Endothelial cell of umbilical vein (primary cell): ENCODE measurements around the gene ZBTB7B. TPM values are rescaled to one million over a fixed set of nuclear protein-coding genes. Genes with fewer than 3 reads are reported as not detected.

Experiments
- BruUV-seq: library from RNA; stranded (reverse); fragments of 400-500 nt; replicated peaks from 2 replicates; lab custom pipeline; 2021; lab: Mats Ljungman, UMichigan
- CTCF ChIA-PET: fragments of 300-600, 350-600 bp; sonication (Branson Sonifier 250); formaldehyde crosslinking; loops from one replicate; lab custom pipeline; 2021; ENCODE audit warnings: antibody characterized with exemption, inconsistent platforms; lab: Charles Lee
- POLR2A ChIA-PET: fragments of 300-600, 350-600 bp; sonication (Branson Sonifier 250); formaldehyde crosslinking; loops from one replicate; lab custom pipeline; 2021; ENCODE audit warnings: antibody characterized with exemption, inconsistent platforms; lab: Charles Lee
- DNase-seq: peaks from one replicate; pipeline ENCODE4 v3.0.0-alpha.2; 2011; ENCODE audit warnings: low read depth, low spot score
- FAIRE-seq: peaks from 2 replicates; lab custom pipeline; 2011; peaks lifted over from hg19 to GRCh38; lab: Jason Lieb, UNC
- H2AFZ ChIP-seq: 2 replicates; pipeline ENCODE4 v1.6.0; 2012; ENCODE audit warnings: low read depth, low read length, control low read depth, inconsistent platforms
- H3K27ac ChIP-seq: 2 replicates; pipeline ENCODE4 v1.5.1; 2011; ENCODE audit warnings: low read depth, mild to moderate bottlenecking, control low read depth, low read length, moderate library complexity; ENCODE audit not compliant: insufficient read depth
- H3K27me3 ChIP-seq, 2 experiments: 2 replicates each; pipeline versions ENCODE4 v1.6.0 to v1.6.1; 2011; ENCODE audit warnings: low read length in 2 of 2, mixed read lengths in 1 of 2; ENCODE audit not compliant: control insufficient read depth in 2 of 2, insufficient read depth in 2 of 2
- H3K36me3 ChIP-seq, 2 experiments: 2 replicates in 1 of 2; 3 replicates in 1 of 2; pipeline ENCODE4 v1.5.1; 2011; ENCODE audit warnings: low read length in 2 of 2, mild to moderate bottlenecking in 1 of 2, moderate library complexity in 1 of 2; ENCODE audit not compliant: control insufficient read depth in 2 of 2, insufficient read depth in 2 of 2; ENCODE audit errors: extremely low read depth in 1 of 2
- H3K4me1 ChIP-seq: 3 replicates; pipeline ENCODE4 v1.5.1; 2011; ENCODE audit warnings: mild to moderate bottlenecking, low read length; ENCODE audit not compliant: control insufficient read depth, insufficient read depth; ENCODE audit errors: extremely low read depth
- H3K4me2 ChIP-seq: 2 replicates; pipeline ENCODE4 v1.6.1; 2011; ENCODE audit warnings: low read length, control low read depth, mixed read lengths; ENCODE audit not compliant: insufficient read depth
- H3K4me3 ChIP-seq, 3 experiments: fragments of 200-600 bp in 1 of 3; sonication (generic), shearing (Covaris generic) in 1 of 3; replicated peaks in 1 of 3; 2 replicates each; pipeline ENCODE4 v1.5.1; 2011 to 2016; ENCODE audit warnings: control low read depth in 3 of 3, low read length in 3 of 3, mild to moderate bottlenecking in 2 of 3, inconsistent platforms in 1 of 3, low read depth in 1 of 3, moderate library complexity in 1 of 3; ENCODE audit not compliant: insufficient read depth in 1 of 3
- H3K79me2 ChIP-seq: 2 replicates; pipeline ENCODE4 v1.6.0; 2012; ENCODE audit warnings: low read length, inconsistent platforms; ENCODE audit not compliant: control insufficient read depth, insufficient read depth
- H3K9ac ChIP-seq: replicated peaks from 2 replicates; pipeline ENCODE3; 2011; ENCODE audit warnings: low read length, control low read depth; ENCODE audit not compliant: insufficient read depth; ENCODE audit errors: extremely low read depth
- H3K9me1 ChIP-seq: replicated peaks from 3 replicates; pipeline ENCODE4 v1.6.0; 2011; ENCODE audit warnings: mild to moderate bottlenecking, low read length; ENCODE audit not compliant: control insufficient read depth, insufficient read depth; ENCODE audit errors: extremely low read depth
- H3K9me3 ChIP-seq: replicated peaks from 2 replicates; pipeline ENCODE4 v1.5.1; 2012; ENCODE audit warnings: low read length, inconsistent platforms; ENCODE audit not compliant: control insufficient read depth, insufficient read depth
- H4K20me1 ChIP-seq: replicated peaks from 2 replicates; pipeline ENCODE3; 2011; ENCODE audit warnings: mild to moderate bottlenecking, low read length; ENCODE audit not compliant: control insufficient read depth, insufficient read depth; ENCODE audit errors: extremely low read depth
- EZH2 ChIP-seq: IDR thresholded peaks from 2 replicates; pipeline ENCODE4 v1.6.1; 2012; ENCODE audit warnings: borderline replicate concordance, low read depth, mild to moderate bottlenecking, moderate library complexity, low read length, inconsistent platforms; ENCODE audit not compliant: severe bottlenecking
- FOS ChIP-seq: IDR thresholded peaks from 2 replicates; pipeline ENCODE4 v1.6.1; 2011; ENCODE audit warnings: mild to moderate bottlenecking, low read length, moderate library complexity, borderline replicate concordance; ENCODE audit not compliant: insufficient read depth
- JUN ChIP-seq: IDR thresholded peaks from 2 replicates; pipeline ENCODE4 v1.6.1; 2011; ENCODE audit warnings: borderline replicate concordance, low read depth; ENCODE audit not compliant: insufficient read length, insufficient read depth
- MYC ChIP-seq: IDR thresholded peaks from one replicate; pipeline ENCODE4 v1.6.1; 2011; ENCODE audit warnings: mild to moderate bottlenecking, low read depth, low read length
- POLR2A ChIP-seq: IDR thresholded peaks from 2 replicates; pipeline ENCODE4 v1.6.1; 2012; ENCODE audit warnings: low read depth, mild to moderate bottlenecking, control low read depth, low read length
- POLR2AphosphoS5 ChIP-seq: IDR thresholded peaks from 2 replicates; pipeline ENCODE4 v1.6.1; 2012; ENCODE audit warnings: low read depth, mild to moderate bottlenecking, control low read depth, low read length, moderate library complexity; ENCODE audit not compliant: insufficient read depth
- dilution Hi-C: fragments of 300-500 bp; cut with MboI; formaldehyde crosslinking; loops from one replicate; pipeline ENCODE4 v1.15.0; 2019; ENCODE audit warnings: low sequenced_read_pairs; ENCODE audit not compliant: extremely low pct_ligation_motif_present
- intact Hi-C: fragments of 100-400 bp; cut with micrococcal nuclease; formaldehyde crosslinking; loops from one replicate; pipeline ENCODE4 v1.10.0; 2022
- polyA plus RNA-seq, 4 experiments: library from polyadenylated mRNA; depleted of rRNA in 3 of 4; stranded (reverse) in 3 of 4; unstranded in 1 of 4; fragments of >200 nt; gene quantifications; 2 replicates each; pipeline versions ENCODE4 v1.2.1 to v1.2.3, GENCODE V29; 2011 to 2012; ENCODE audit warnings: missing spikeins in 1 of 4
- total RNA-seq: library from RNA; stranded (reverse); gene quantifications from 2 replicates; pipeline ENCODE4 v1.2.3, GENCODE V29; 2021
- TF ChIP-seq, protein P1 (sequence below): IDR thresholded peaks from 2 replicates; pipeline ENCODE4 v1.6.1; 2011; ENCODE audit not compliant: insufficient read depth, insufficient read length
- TF ChIP-seq, protein P2 (sequence below), 2 donors: IDR thresholded peaks; 1 replicate in 1 of 2; 2 replicates in 1 of 2; pipeline ENCODE4 v1.5.1; 2011; ENCODE audit warnings: low read length in 2 of 2, mild to moderate bottlenecking in 2 of 2, moderate library complexity in 2 of 2, control low read depth in 1 of 2, inconsistent platforms in 1 of 2, low read depth in 1 of 2; ENCODE audit not compliant: insufficient read depth in 1 of 2; ENCODE audit errors: extremely low read depth in 1 of 2

ZBTB7B gene
- total and polyA plus RNA-seq, 2 donors (not counting 3 experiments of a cell fraction or from before 2014, with no cell fraction given), result 20.0 to 26.2 TPM

DNA sequence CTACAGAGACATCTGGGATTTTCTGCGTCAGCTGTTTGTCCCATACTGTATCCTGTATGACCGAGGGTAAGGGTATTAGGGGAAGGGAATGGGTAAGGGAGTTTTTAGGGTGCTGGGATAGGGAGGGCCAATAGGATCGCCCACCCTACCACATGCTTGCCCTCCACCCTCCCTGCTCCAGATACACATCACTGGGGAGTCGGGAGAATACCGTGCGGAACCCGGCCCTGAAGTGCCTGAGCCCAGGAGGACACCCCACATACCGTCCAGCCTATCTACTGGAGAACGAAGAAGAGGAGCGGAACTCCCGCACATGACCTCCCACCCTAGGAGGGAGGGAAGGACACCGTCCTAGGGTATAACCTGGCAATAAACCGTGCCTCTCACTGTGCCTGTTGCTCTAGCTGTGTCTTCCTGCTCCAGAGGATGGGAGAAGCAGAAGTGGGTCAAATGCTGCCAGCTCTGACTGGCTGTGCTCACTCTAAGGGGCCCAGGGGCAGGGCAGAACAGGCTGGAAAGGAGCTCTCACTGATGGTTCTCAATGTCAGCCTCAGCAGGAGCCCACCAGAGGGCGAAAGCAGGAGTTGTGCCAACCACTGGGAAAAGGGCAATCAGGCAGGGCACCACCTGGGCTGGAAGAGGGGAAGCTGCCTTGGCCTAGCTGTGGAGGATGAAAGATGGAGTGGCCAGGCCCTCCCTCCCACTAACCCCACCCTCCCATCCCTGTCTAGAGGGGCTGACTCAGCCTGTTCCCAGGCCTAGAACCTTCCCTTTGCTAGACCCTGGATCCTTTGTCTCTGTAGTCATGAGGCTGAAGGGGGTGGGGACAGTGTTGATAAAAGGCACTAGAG is 9.7 kb upstream of the ZBTB7B start:
- Histone ChIP-seq H3K9me3 (no peaks in the 10 kb centered on the region), H3K27ac (no peak overlapping the region), H2AFZ (no peak overlapping the region), H3K36me3 (peaks cover 3 to 18% of the 10 kb centered on the region in 2 experiments), H3K79me2 (peaks cover 4% of the 10 kb centered on the region), H3K4me2 (no peak overlapping the region), H3K27me3 (no peaks in the 10 kb centered on the region), H4K20me1 (no peaks in the 10 kb centered on the region), H3K9ac (no peak overlapping the region), H3K4me1 (peaks cover 2% of the 10 kb centered on the region), H3K9me1 (no peaks in the 10 kb centered on the region), H3K4me3 (no peak overlapping the region)
- CTCF ChIA-PET, result interaction anchor here (0.5 to 4.7 kb wide), 19 partner anchors 10 to 174 kb away, joined by 3 to 65 read pairs (median 5); partner anchors contain the start of genes ADAM15, EFNA4, FLAD1 and PBXIP1
- intact Hi-C loops, result no loop called here
- dilution Hi-C loops, result no loop called here
- no peak for FAIRE-seq
- TF ChIP-seq POLR2A, result no peak
- no peak for TF ChIP-seq EZH2
- no peak for TF ChIP-seq MYC
- no peak for TF ChIP-seq FOS
- TF ChIP-seq, protein P1, sequence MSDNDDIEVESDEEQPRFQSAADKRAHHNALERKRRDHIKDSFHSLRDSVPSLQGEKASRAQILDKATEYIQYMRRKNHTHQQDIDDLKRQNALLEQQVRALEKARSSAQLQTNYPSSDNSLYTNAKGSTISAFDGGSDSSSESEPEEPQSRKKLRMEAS, result no peak
- TF ChIP-seq POLR2AphosphoS5, result peak; percentile 41
- TF ChIP-seq JUN, result no peak
- TF ChIP-seq, protein P2, sequence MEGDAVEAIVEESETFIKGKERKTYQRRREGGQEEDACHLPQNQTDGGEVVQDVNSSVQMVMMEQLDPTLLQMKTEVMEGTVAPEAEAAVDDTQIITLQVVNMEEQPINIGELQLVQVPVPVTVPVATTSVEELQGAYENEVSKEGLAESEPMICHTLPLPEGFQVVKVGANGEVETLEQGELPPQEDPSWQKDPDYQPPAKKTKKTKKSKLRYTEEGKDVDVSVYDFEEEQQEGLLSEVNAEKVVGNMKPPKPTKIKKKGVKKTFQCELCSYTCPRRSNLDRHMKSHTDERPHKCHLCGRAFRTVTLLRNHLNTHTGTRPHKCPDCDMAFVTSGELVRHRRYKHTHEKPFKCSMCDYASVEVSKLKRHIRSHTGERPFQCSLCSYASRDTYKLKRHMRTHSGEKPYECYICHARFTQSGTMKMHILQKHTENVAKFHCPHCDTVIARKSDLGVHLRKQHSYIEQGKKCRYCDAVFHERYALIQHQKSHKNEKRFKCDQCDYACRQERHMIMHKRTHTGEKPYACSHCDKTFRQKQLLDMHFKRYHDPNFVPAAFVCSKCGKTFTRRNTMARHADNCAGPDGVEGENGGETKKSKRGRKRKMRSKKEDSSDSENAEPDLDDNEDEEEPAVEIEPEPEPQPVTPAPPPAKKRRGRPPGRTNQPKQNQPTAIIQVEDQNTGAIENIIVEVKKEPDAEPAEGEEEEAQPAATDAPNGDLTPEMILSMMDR (IDR thresholded peaks at IDR 0.05; ENCODE audit: extremely low read depth in 1 of 2, insufficient read depth in 1 of 2, low read depth in 1 of 2, low read length in 2 of 2), result peak in 1 of 2 donors; percentile 40
- BruUV-seq, result no TSS peak
- POLR2A ChIA-PET, result interaction anchor here (0.9 to 1.7 kb wide), 3 partner anchors 9 to 24 kb away, joined by 3 to 5 read pairs (median 4); no protein-coding TSS in a partner anchor
- DNase-seq, result no peak
